Right atrium auricular region (tissue), 2 donors: Measurements from ENCODE around the gene MID1IP1. TPM values are rescaled to one million over a fixed set of nuclear protein-coding genes. Genes with fewer than 3 reads are reported as not detected.

Experiments
- DNase-seq: peaks from one replicate; pipeline ENCODE4 v3.0.0-alpha.2; 2019; ENCODE audit warnings: low spot score
- H3K27ac ChIP-seq, 2 donors: fragments of 200-600 bp; sonication (generic); 1 replicate in 1 of 2; 2 replicates in 1 of 2; pipeline ENCODE4 v1.5.1; 2016 to 2019
- H3K27me3 ChIP-seq, 2 donors: fragments of 200-600 bp; sonication (generic); one replicate each; pipeline versions ENCODE4 v1.5.1 to v1.6.0; 2017 to 2019
- H3K36me3 ChIP-seq: fragments of 200-600 bp; sonication (generic); one replicate; pipeline ENCODE4 v1.5.1; 2016
- H3K4me1 ChIP-seq, 2 donors: fragments of 200-600 bp; sonication (generic); one replicate each; pipeline versions ENCODE4 v1.5.1 to v1.6.0; 2017 to 2019
- H3K4me3 ChIP-seq, 2 donors: fragments of 200-600 bp; sonication (generic); 1 replicate in 1 of 2; 2 replicates in 1 of 2; pipeline ENCODE4 v1.5.1; 2017 to 2019; ENCODE audit warnings: mild to moderate bottlenecking in 1 of 2, moderate library complexity in 1 of 2
- H3K9me3 ChIP-seq, 2 donors: fragments of 200-600 bp; sonication (generic); one replicate each; pipeline ENCODE4 v1.5.1; 2019
- total RNA-seq, 2 donors: library from RNA; depleted of rRNA; stranded (reverse); fragments of >200 nt; gene quantifications; one replicate each; pipeline ENCODE4 v1.1.0, GENCODE V29; 2016
- TF ChIP-seq, protein P1 (sequence below), 2 donors: fragments of 200-600 bp; sonication (generic); IDR thresholded peaks; one replicate each; pipeline ENCODE4 v1.5.1; 2019; ENCODE audit warnings: antibody characterized with exemption in 2 of 2

The MID1IP1 gene
- total RNA-seq, 2 donors from 2014 or later = 13.3 to 24.3 TPM

DNA sequence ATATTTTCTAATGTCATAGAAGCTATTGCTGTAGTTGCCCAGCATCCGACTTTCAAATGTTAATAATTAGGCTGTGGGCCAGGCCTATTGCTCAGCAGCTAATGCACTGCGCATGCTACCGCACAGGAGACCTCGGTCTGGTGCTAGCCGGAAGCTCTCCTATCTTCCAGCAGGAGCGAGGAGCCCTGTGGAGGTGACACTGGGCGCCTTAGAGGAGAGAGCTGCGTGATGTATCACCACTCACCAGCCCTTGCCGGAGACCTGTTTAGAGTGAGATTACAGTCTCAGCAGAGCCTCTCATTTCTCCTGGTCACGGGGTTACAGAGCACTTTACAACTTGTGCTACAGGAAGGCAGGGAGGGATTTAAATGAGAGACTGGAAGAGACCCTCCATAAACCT is 31.1 kb upstream of the MID1IP1 start:
- H3K27ac ChIP-seq = no peak overlapping the region
- TF ChIP-seq, protein P1, sequence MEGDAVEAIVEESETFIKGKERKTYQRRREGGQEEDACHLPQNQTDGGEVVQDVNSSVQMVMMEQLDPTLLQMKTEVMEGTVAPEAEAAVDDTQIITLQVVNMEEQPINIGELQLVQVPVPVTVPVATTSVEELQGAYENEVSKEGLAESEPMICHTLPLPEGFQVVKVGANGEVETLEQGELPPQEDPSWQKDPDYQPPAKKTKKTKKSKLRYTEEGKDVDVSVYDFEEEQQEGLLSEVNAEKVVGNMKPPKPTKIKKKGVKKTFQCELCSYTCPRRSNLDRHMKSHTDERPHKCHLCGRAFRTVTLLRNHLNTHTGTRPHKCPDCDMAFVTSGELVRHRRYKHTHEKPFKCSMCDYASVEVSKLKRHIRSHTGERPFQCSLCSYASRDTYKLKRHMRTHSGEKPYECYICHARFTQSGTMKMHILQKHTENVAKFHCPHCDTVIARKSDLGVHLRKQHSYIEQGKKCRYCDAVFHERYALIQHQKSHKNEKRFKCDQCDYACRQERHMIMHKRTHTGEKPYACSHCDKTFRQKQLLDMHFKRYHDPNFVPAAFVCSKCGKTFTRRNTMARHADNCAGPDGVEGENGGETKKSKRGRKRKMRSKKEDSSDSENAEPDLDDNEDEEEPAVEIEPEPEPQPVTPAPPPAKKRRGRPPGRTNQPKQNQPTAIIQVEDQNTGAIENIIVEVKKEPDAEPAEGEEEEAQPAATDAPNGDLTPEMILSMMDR (IDR thresholded peaks at IDR 0.05) = no peak
- H3K4me1 ChIP-seq = no peaks in the 10 kb centered on the region
- no peaks in the 10 kb centered on the region for H3K27me3 ChIP-seq
- no peaks in the 10 kb centered on the region for H3K9me3 ChIP-seq
- no peak for DNase-seq
- no peak overlapping the region for H3K4me3 ChIP-seq
- H3K36me3 ChIP-seq = no peaks in the 10 kb centered on the region

DNA sequence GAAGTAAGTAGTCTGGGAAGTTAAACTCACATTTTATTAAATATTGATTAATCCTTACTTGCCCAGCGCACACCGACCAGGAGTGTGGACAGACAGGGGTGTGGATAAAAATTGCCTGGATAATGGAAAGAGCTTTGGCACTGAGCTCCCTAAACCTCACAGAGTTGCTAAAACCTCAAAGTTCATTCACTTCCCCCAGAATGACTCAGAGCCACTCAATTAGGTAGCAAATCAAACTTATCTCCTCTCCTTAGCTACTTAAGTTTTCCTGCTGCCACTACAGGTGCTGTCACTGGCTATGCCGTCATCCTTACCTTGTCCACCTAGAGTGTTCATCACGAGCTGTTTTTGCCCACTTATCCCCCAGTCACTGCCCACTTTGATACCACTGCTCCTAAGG is 27.0 kb upstream of the MID1IP1 start:
- no peak for DNase-seq
- H3K27ac ChIP-seq = no peak overlapping the region
- no peaks in the 10 kb centered on the region for H3K4me1 ChIP-seq
- TF ChIP-seq, protein P1 (IDR thresholded peaks at IDR 0.05) = no peak
- no peaks in the 10 kb centered on the region for H3K36me3 ChIP-seq
- no peak overlapping the region for H3K4me3 ChIP-seq
- no peaks in the 10 kb centered on the region for H3K27me3 ChIP-seq
- H3K9me3 ChIP-seq = peaks cover 0 to 5% of the 10 kb centered on the region in 2 donors

DNA sequence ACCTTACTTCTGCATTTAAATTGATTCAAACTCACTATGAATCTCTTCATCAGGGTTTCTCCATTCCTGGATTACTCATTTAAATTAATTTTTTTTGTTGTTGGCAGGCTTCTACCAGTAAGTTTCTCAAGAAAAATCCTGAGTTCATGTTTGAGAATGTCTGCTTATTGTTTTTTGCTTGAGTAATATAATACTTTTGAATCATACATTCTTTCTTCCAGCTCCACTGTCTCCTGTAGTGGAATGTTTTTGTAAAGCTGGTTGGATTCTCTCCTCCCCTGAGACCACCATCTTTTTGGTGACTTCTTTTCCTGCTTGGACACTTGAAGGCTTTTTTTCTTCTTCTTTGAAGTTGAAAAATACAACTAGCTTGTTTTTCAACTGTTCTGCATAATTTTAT is 4.3 kb upstream of the MID1IP1 start:
- Histone ChIP-seq H3K27ac (no peak overlapping the region), H3K9me3 (no peaks in the 10 kb centered on the region), H3K27me3 (no peaks in the 10 kb centered on the region), H3K4me1 (no peaks in the 10 kb centered on the region), H3K36me3 (no peaks in the 10 kb centered on the region), H3K4me3 (no peak overlapping the region)
- TF ChIP-seq, protein P1 (IDR thresholded peaks at IDR 0.05) = no peak
- no peak for DNase-seq

DNA sequence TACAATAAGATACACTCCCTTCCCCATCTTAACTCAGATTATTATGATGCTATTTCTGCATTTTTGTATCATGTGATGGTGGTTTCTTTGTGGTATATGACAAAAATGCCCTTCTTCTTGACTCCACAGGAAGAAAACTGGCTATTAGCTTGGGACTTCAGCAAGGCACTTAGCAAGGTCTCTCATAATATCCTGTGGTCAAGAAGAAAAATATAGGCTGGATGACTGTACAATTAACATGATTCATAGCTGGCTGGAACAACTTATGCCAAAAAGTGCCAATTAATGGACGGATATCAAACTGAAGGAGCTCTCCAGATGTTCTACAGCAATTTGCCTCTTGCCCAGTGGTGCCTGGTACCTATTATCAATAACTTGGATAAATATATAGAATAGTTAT is 2.3 kb upstream of the MID1IP1 start:
- Histone ChIP-seq H3K9me3 (no peaks in the 10 kb centered on the region), H3K27me3 (no peaks in the 10 kb centered on the region), H3K4me1 (peaks cover 0 to 7% of the 10 kb centered on the region in 2 donors), H3K4me3 (no peak overlapping the region), H3K36me3 (no peaks in the 10 kb centered on the region), H3K27ac (no peak overlapping the region)
- TF ChIP-seq, protein P1 (IDR thresholded peaks at IDR 0.05) = no peak
- no peak for DNase-seq

DNA sequence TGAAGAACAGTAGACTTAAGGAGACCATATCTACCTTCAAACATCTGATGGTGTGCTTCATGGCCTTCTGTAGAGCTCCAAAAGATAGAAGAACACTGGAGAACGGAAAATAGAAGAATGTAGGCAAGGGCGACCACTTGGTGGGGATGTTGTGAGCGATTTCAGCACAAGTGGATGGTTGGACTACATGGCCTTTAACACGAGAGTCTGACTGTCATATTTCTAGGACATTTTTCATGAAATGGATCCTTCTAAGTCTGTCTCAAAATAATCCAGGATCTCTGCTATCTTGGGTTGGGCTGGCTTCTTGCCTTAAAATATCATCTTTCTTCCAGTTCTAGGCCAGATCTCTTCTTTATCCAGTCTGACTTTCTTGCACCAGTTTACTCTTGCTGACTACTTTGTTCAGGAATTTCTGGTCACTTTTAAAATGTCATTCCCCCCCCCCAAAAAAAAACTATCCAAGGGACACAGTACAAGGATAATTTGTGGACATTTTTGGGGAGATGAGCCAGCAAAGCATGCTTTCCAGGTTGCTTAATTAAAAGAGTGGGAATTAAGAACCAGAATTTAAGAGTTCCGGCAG is 1.2 kb upstream of the MID1IP1 start:
- TF ChIP-seq, protein P1 (IDR thresholded peaks at IDR 0.05) = peak in 1 of 2 donors; percentile 50
- Histone ChIP-seq H3K9me3 (no peaks in the 10 kb centered on the region), H3K4me1 (peaks cover 0 to 7% of the 10 kb centered on the region in 2 donors), H3K27ac (no peak overlapping the region), H3K4me3 (no peak overlapping the region), H3K27me3 (no peaks in the 10 kb centered on the region), H3K36me3 (no peaks in the 10 kb centered on the region)
- no peak for DNase-seq

DNA sequence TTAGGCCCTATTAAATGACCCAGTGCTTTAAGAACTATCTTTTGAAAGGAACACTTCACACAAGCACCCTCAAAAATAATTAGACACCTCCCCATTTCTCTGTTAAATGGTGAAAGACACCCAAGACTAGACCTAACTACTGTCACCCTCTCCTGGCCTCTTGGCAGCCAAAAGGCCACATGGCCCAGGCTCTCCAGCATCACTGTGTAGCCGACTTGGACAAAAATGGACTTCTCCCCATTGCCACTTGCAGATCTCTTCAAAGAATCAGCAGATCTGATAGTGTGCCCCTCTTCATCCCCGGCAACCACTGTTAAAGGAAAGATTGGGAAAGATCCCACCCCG is 2.0 kb downstream of the MID1IP1 start:
- no peak for DNase-seq
- Histone ChIP-seq H3K9me3 (no peaks in the 10 kb centered on the region), H3K27me3 (no peaks in the 10 kb centered on the region), H3K27ac (peak overlapping the region; percentile 89 to 91), H3K36me3 (no peaks in the 10 kb centered on the region), H3K4me1 (peaks cover 0 to 18% of the 10 kb centered on the region in 2 donors), H3K4me3 (peak overlapping the region; percentile 60 to 62)
- TF ChIP-seq, protein P1 (IDR thresholded peaks at IDR 0.05) = no peak
